Fibroblast of skin of scalp (primary cell): ENCODE results near the gene TULP1.

Experiments used
- DNase-seq: peaks from one replicate; pipeline ENCODE4 v3.0.0-alpha.2; 2013

Gene TULP1

GRCh38 chr6:35481226-35481625 lies 31.5 kb downstream of the TULP1 start:
- DNase-seq: no peak

GRCh38 chr6:35480176-35480575 lies 32.5 kb downstream of the TULP1 start:
- DNase-seq: no peak

- DNase-seq: no peak
Observed at GRCh38 chr6:35478259-35478658, 34.4 kb downstream of the TULP1 start.

GRCh38 chr6:35477551-35478179 lies 35.0 kb downstream of the TULP1 start:
- DNase-seq: no peak

GRCh38 chr6:35477028-35477427 lies 35.7 kb downstream of the TULP1 start:
- no peak for DNase-seq

- DNase-seq: no peak
Observed at GRCh38 chr6:35476004-35476403, 36.7 kb downstream of the TULP1 start.

- no peak for DNase-seq
Observed at GRCh38 chr6:35475573-35475972, 37.1 kb downstream of the TULP1 start.

GRCh38 chr6:35474942-35475570 lies 37.6 kb downstream of the TULP1 start:
- no peak for DNase-seq

GRCh38 chr6:35474131-35474941 lies 38.4 kb downstream of the TULP1 start:
- no peak for DNase-seq

GRCh38 chr6:35473850-35474130 lies 38.9 kb downstream of the TULP1 start:
- DNase-seq: no peak

- no peak for DNase-seq
Observed at GRCh38 chr6:35473075-35473849, 39.4 kb downstream of the TULP1 start.

- no peak for DNase-seq
Observed at GRCh38 chr6:35471836-35472345, 40.8 kb downstream of the TULP1 start.

- no peak for DNase-seq
Observed at GRCh38 chr6:35470663-35471120, 42.0 kb downstream of the TULP1 start.

GRCh38 chr6:35469751-35470662 lies 42.7 kb downstream of the TULP1 start:
- no peak for DNase-seq

GRCh38 chr6:35468980-35469750 lies 43.5 kb downstream of the TULP1 start:
- DNase-seq: no peak

GRCh38 chr6:35468181-35468979 lies 44.3 kb downstream of the TULP1 start, which contains the start of gene RPL10A:
Gene RPL10A (plus strand): TSS chr6:35468401. CDS start chr6:35468435, 34 bp downstream.
- peak; percentile 97 for DNase-seq

GRCh38 chr6:35465646-35466045 lies 47.0 kb downstream of the TULP1 start:
- no peak for DNase-seq

GRCh38 chr6:35463292-35463691 lies 49.4 kb downstream of the TULP1 start:
- no peak for DNase-seq

GRCh38 chr6:35461270-35461669 lies 51.4 kb downstream of the TULP1 start:
- DNase-seq: no peak

- DNase-seq: no peak
Observed at GRCh38 chr6:35457907-35458306, 54.8 kb downstream of the TULP1 start.
